Measurements from ENCODE around the gene SEPTIN6.

SEPTIN6 gene

DNA sequence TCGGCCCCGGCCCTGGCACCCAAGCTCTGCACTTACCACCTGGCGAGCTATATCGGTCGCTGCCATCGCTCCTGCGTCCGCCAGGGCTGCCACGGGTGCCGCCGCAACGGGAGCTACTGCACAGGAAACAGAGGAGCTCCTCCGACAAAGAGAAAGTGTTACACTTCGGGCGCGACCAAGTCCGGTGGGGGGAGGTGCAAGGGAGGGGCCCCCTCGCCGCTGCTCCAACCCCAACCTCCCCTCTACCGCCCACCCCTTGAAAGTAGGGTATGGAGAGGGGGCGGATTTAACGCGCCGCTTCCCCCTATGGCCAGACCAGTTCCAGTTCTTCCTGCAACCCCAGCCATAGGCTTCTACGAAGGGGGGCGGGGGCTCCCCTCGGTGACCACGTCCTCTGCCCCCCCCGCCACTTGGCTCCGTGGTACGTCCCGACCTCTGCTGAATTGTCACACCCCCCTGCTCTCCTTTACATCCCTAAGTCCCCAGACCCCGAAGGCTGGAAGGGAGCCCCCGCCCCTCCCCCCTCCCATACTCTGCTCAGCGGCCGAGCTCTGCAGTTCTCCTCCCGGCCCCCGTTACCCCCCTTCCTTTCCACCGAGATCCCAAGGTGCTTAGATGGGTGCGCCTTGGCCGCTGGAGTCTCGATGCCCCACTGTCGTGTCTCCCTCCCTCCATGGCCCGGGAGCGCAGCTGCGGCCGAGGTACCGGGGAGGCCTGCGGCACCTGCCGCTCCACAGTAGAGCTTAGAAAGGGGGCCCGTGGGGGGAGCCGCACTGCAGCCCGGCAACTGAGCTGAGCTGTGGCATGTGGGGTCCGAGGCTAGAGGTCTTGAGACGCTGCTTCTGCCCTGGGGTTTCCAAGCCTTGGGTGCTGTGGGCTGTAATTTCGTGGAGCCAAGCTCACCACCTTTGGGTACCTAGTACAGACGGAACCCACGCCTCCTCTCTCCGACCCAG is at the start of gene SEPTIN6:
Gene SEPTIN6, minus strand, starts transcription at position 129 of the 956 bp plus-strand sequence. Its CDS starts 63 bp downstream, at position 66.
- POLR2A ChIA-PET = interaction anchor here (0.6 to 2.2 kb wide), 17 partner anchors 10 to 186 kb away, joined by 3 to 14 read pairs (median 4); partner anchors contain the start of genes RPL39, SOWAHD, UBE2A and UPF3B
- H3K4me1 ChIP-seq (ENCODE audit: control insufficient read depth, insufficient read depth, low read length) = peaks cover 2% of the 10 kb centered on the region; the same call in 1 of the 2 replicates
- TF ChIP-seq, protein P1, sequence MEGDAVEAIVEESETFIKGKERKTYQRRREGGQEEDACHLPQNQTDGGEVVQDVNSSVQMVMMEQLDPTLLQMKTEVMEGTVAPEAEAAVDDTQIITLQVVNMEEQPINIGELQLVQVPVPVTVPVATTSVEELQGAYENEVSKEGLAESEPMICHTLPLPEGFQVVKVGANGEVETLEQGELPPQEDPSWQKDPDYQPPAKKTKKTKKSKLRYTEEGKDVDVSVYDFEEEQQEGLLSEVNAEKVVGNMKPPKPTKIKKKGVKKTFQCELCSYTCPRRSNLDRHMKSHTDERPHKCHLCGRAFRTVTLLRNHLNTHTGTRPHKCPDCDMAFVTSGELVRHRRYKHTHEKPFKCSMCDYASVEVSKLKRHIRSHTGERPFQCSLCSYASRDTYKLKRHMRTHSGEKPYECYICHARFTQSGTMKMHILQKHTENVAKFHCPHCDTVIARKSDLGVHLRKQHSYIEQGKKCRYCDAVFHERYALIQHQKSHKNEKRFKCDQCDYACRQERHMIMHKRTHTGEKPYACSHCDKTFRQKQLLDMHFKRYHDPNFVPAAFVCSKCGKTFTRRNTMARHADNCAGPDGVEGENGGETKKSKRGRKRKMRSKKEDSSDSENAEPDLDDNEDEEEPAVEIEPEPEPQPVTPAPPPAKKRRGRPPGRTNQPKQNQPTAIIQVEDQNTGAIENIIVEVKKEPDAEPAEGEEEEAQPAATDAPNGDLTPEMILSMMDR (tag by site-specific recombination; IDR thresholded peaks at IDR 0.05) = peak; percentile 45
- TF ChIP-seq ZNF561 (tag by site-specific recombination; IDR thresholded peaks at IDR 0.05; ENCODE audit: borderline replicate concordance) (peak; percentile 55; the same call in 1 of the 2 replicates), ZBTB17 (tag by site-specific recombination; IDR thresholded peaks at IDR 0.05) (peak; percentile 59), SP2 (tag by site-specific recombination; IDR thresholded peaks at IDR 0.05) (peak; percentile 90), ZNF501 (tag by site-specific recombination; IDR thresholded peaks at IDR 0.05) (0 out of 2 replicates have a peak, but pooled peaks have one; percentile 48), SP7 (tag by site-specific recombination; IDR thresholded peaks at IDR 0.05) (peak; percentile 77), ZNF529 (tag by site-specific recombination; IDR thresholded peaks at IDR 0.05; ENCODE audit: insufficient replicate concordance) (no peak), MZF1 (tag by site-specific recombination; IDR thresholded peaks at IDR 0.05; ENCODE audit: borderline replicate concordance) (no peak), BCL11B (tag by site-specific recombination; IDR thresholded peaks at IDR 0.05; ENCODE audit: low read depth) (no peak), KLF9 (tag by site-specific recombination; IDR thresholded peaks at IDR 0.05; ENCODE audit: low read depth) (peak; percentile 95), ZFP69B (tag by site-specific recombination; IDR thresholded peaks at IDR 0.05) (peak; percentile 56; the same call in 1 of the 2 replicates), ZNF248 (tag by site-specific recombination; IDR thresholded peaks at IDR 0.05) (no peak), ZFP41 (tag by site-specific recombination; IDR thresholded peaks at IDR 0.05; ENCODE audit: borderline replicate concordance) (no peak), ZNF138 (tag by site-specific recombination; IDR thresholded peaks at IDR 0.05; ENCODE audit: borderline replicate concordance) (no peak), OVOL3 (tag by site-specific recombination; IDR thresholded peaks at IDR 0.05) (no peak), KLF10 (tag by site-specific recombination; IDR thresholded peaks at IDR 0.05) (peak; percentile 83), ZNF629 (tag by site-specific recombination; IDR thresholded peaks at IDR 0.05) (peak; percentile 60; the same call in 1 of the 2 replicates), SP3 (tag by site-specific recombination; IDR thresholded peaks at IDR 0.05) (peak; percentile 92), ZSCAN23 (tag by site-specific recombination; IDR thresholded peaks at IDR 0.05) (no peak), KLF1 (tag by site-specific recombination; IDR thresholded peaks at IDR 0.05) (peak; percentile 81), ZNF768 (tag by site-specific recombination; IDR thresholded peaks at IDR 0.05) (no peak), ZNF544 (tag by site-specific recombination; IDR thresholded peaks at IDR 0.05) (no peak), ZBTB8A (tag by site-specific recombination; IDR thresholded peaks at IDR 0.05) (0 out of 2 replicates have a peak, but pooled peaks have one; percentile 33), ZXDB (tag by site-specific recombination; IDR thresholded peaks at IDR 0.05) (peak; percentile 76)
- TF ChIP-seq, protein P2, sequence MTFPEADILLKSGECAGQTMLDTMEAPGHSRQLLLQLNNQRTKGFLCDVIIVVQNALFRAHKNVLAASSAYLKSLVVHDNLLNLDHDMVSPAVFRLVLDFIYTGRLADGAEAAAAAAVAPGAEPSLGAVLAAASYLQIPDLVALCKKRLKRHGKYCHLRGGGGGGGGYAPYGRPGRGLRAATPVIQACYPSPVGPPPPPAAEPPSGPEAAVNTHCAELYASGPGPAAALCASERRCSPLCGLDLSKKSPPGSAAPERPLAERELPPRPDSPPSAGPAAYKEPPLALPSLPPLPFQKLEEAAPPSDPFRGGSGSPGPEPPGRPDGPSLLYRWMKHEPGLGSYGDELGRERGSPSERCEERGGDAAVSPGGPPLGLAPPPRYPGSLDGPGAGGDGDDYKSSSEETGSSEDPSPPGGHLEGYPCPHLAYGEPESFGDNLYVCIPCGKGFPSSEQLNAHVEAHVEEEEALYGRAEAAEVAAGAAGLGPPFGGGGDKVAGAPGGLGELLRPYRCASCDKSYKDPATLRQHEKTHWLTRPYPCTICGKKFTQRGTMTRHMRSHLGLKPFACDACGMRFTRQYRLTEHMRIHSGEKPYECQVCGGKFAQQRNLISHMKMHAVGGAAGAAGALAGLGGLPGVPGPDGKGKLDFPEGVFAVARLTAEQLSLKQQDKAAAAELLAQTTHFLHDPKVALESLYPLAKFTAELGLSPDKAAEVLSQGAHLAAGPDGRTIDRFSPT (tag by site-specific recombination; IDR thresholded peaks at IDR 0.05) = no peak
- TF ChIP-seq, protein P3, sequence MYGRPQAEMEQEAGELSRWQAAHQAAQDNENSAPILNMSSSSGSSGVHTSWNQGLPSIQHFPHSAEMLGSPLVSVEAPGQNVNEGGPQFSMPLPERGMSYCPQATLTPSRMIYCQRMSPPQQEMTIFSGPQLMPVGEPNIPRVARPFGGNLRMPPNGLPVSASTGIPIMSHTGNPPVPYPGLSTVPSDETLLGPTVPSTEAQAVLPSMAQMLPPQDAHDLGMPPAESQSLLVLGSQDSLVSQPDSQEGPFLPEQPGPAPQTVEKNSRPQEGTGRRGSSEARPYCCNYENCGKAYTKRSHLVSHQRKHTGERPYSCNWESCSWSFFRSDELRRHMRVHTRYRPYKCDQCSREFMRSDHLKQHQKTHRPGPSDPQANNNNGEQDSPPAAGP (tag by site-specific recombination; IDR thresholded peaks at IDR 0.05) = peak; percentile 87
- TF ChIP-seq, protein P4, sequence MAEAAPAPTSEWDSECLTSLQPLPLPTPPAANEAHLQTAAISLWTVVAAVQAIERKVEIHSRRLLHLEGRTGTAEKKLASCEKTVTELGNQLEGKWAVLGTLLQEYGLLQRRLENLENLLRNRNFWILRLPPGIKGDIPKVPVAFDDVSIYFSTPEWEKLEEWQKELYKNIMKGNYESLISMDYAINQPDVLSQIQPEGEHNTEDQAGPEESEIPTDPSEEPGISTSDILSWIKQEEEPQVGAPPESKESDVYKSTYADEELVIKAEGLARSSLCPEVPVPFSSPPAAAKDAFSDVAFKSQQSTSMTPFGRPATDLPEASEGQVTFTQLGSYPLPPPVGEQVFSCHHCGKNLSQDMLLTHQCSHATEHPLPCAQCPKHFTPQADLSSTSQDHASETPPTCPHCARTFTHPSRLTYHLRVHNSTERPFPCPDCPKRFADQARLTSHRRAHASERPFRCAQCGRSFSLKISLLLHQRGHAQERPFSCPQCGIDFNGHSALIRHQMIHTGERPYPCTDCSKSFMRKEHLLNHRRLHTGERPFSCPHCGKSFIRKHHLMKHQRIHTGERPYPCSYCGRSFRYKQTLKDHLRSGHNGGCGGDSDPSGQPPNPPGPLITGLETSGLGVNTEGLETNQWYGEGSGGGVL (tag by site-specific recombination; IDR thresholded peaks at IDR 0.05) = peak; percentile 91

More for the DNA sequence above, at the start of gene SEPTIN6:
- Histone ChIP-seq H3K4me3 (ENCODE audit: low read depth, low read length) (peak within 1 kb of the TSS; percentile 71), H3K9me3 (ENCODE audit: control insufficient read depth, insufficient read depth, low read depth, low read length) (no peaks in the 10 kb centered on the region), H3K27ac (ENCODE audit: extremely low read depth, low read depth, low read length) (peak within 1 kb of the TSS; percentile 60; the same call in 1 of the 2 replicates), H3K36me3 (ENCODE audit: control insufficient read depth in 2 of 2, insufficient read depth in 1 of 2, low read length in 2 of 2) (no peaks in the 10 kb centered on the region)
- CTCF ChIA-PET = interaction anchor here (0.6 to 1.5 kb wide), 8 partner anchors 11 to 150 kb away, joined by 3 to 4 read pairs (median 4); no protein-coding TSS in a partner anchor

Measured in HEK293 (cell line).